AG04449 (cell line): ENCODE results near the gene GPR31.

Experiments used
- CTCF ChIA-PET: fragments of 350-600 bp; formaldehyde crosslinking; extraction: SDS; loops from one replicate; lab custom pipeline; 2021; ENCODE audit warnings: antibody characterized with exemption; lab: Yijun Ruan, JAX
- POLR2A ChIA-PET: fragments of 400-600, 350-600 bp; formaldehyde crosslinking; extraction: SDS; loops from one replicate; lab custom pipeline; 2020; ENCODE audit warnings: antibody characterized with exemption, inconsistent platforms; lab: Yijun Ruan, JAX
- DNase-seq: peaks from one replicate; pipeline ENCODE4 v3.0.0-alpha.2; 2010; ENCODE audit warnings: low read depth, low spot score
- H3K4me3 ChIP-seq: 2 replicates; pipeline ENCODE4 v1.5.1; 2011; ENCODE audit warnings: low read depth, mild to moderate bottlenecking, control low read depth, low read length
- CTCF ChIP-seq: IDR thresholded peaks from one replicate; pipeline ENCODE4 v1.5.1; 2011; ENCODE audit warnings: mild to moderate bottlenecking, moderate library complexity, low read length, control low read depth, inconsistent platforms; ENCODE audit not compliant: insufficient read depth; ENCODE audit errors: missing control alignments

Gene GPR31

GRCh38 chr6:167163476-167164011 lies 5.8 kb upstream of the GPR31 start:
- no peak for TF ChIP-seq CTCF
- ChIA-PET POLR2A (no interaction called here), CTCF (no interaction called here)
- no peak overlapping the region for H3K4me3 ChIP-seq
- DNase-seq: no peak

GRCh38 chr6:167162591-167162990 lies 4.8 kb upstream of the GPR31 start:
- H3K4me3 ChIP-seq: no peak overlapping the region
- POLR2A ChIA-PET: no interaction called here
- no peak for TF ChIP-seq CTCF
- DNase-seq: no peak
- CTCF ChIA-PET: no interaction called here

GRCh38 chr6:167161851-167162467 lies 4.2 kb upstream of the GPR31 start:
- DNase-seq: no peak
- ChIA-PET POLR2A (no interaction called here), CTCF (no interaction called here)

GRCh38 chr6:167157414-167157813 lies 366 bp downstream of the GPR31 start:
- POLR2A ChIA-PET: no interaction called here
- no peak for TF ChIP-seq CTCF
- no peak for DNase-seq
- CTCF ChIA-PET: no interaction called here
- H3K4me3 ChIP-seq: no peak overlapping the region

More at GRCh38 chr6:167161851-167162467, 4.2 kb upstream of the GPR31 start:
- H3K4me3 ChIP-seq: no peak overlapping the region
- no peak for TF ChIP-seq CTCF

GRCh38 chr6:167154895-167155294 lies 2.9 kb downstream of the GPR31 start:
- no peak for DNase-seq
- ChIA-PET POLR2A (no interaction called here), CTCF (no interaction called here)
- no peak for TF ChIP-seq CTCF
- H3K4me3 ChIP-seq: no peak overlapping the region

GRCh38 chr6:167154291-167154690 lies 3.5 kb downstream of the GPR31 start:
- TF ChIP-seq CTCF: no peak

More at GRCh38 chr6:167154291-167154690, 3.5 kb downstream of the GPR31 start:
- ChIA-PET CTCF (no interaction called here), POLR2A (no interaction called here)
- no peak overlapping the region for H3K4me3 ChIP-seq
- DNase-seq: no peak
